GM13977 (cell line): ENCODE results near the gene MPPED1.

Experiments
- DNase-seq: peaks from one replicate; pipeline ENCODE4 v3.0.0; 2012; ENCODE audit warnings: low spot score
- CTCF ChIP-seq: IDR thresholded peaks from 2 replicates; pipeline ENCODE4 v1.5.1; 2012; ENCODE audit warnings: mild to moderate bottlenecking, control low read depth; ENCODE audit not compliant: insufficient read depth; ENCODE audit errors: extremely low read depth, missing control alignments
- in situ Hi-C: fragments of 300-500 bp; cut with MboI; formaldehyde crosslinking; loops from one replicate; pipeline ENCODE4 v1.12.0; 2022; ENCODE audit warnings: low sequenced_read_pairs, low pct_unique_long_range_greater_than_20kb, mixed read lengths, inconsistent platforms; ENCODE audit not compliant: unreplicated experiment

Gene MPPED1

GRCh38 chr22:43401661-43402060 is 10.2 kb upstream of the MPPED1 start:
- no peak for TF ChIP-seq CTCF
- no peak for DNase-seq
- in situ Hi-C loops = no loop called here

- in situ Hi-C loops = no loop called here
- TF ChIP-seq CTCF = no peak
- no peak for DNase-seq
Observed at GRCh38 chr22:43402128-43402527, 9.7 kb upstream of the MPPED1 start.

- DNase-seq = no peak
- in situ Hi-C loops = no loop called here
- no peak for TF ChIP-seq CTCF
Observed at GRCh38 chr22:43404673-43405385, 7.0 kb upstream of the MPPED1 start.

- in situ Hi-C loops = no loop called here
- no peak for DNase-seq
- no peak for TF ChIP-seq CTCF
Observed at GRCh38 chr22:43406186-43406790, 5.5 kb upstream of the MPPED1 start.

GRCh38 chr22:43407591-43407990 is 4.2 kb upstream of the MPPED1 start:
- DNase-seq = no peak
- in situ Hi-C loops = no loop called here
- no peak for TF ChIP-seq CTCF

- no peak for DNase-seq
- in situ Hi-C loops = no loop called here
- no peak for TF ChIP-seq CTCF
Observed at GRCh38 chr22:43408009-43408408, 3.8 kb upstream of the MPPED1 start.
